Measurements from ENCODE around the gene ZNF260. TPM values are rescaled to one million over a fixed set of nuclear protein-coding genes. Genes with fewer than 3 reads are reported as not detected.

Gene ZNF260
- total RNA-seq, 1 experiment from 2014 or later: 25.2 TPM

- ATAC-seq (no peak), DNase-seq (ENCODE audit: low read depth, low spot score) (no peak)
- TF ChIP-seq SIN3A (IDR thresholded peaks at IDR 0.05; ENCODE audit: borderline replicate concordance, insufficient read depth, low read depth, low read length) (no peak), TCF7L2 (IDR thresholded peaks at IDR 0.05; ENCODE audit: low read depth, low read length) (no peak), CTCF (IDR thresholded peaks at IDR 0.05) (no peak)
- in situ Hi-C loops (cut with HindIII; ENCODE audit: low pct_unique_long_range_greater_than_20kb, low sequenced_read_pairs) (no loop called here), intact Hi-C loops (cut with micrococcal nuclease; ENCODE audit: unreplicated experiment) (no loop called here)
- BruUV-seq (replicated peaks): no TSS peak
- Histone ChIP-seq H3K27ac (ENCODE audit: low read length) (peak overlapping the region; percentile 91), H3K27me3 (ENCODE audit: control insufficient read depth, insufficient read depth, low read length) (no peaks in the 10 kb centered on the region), H3K9me3 (ENCODE audit: control insufficient read depth, insufficient read depth, low read depth, low read length) (peaks cover 6% of the 10 kb centered on the region; the same call in 1 of the 2 replicates), H3K36me3 (ENCODE audit: control insufficient read depth, insufficient read depth, low read length) (peaks cover 6% of the 10 kb centered on the region), H3K4me1 (ENCODE audit: control insufficient read depth, insufficient read depth, low read length) (peaks cover 13% of the 10 kb centered on the region), H3K4me3 (ENCODE audit: low read depth in 2 of 2, low read length in 2 of 2) (peak overlapping the region; percentile 57 to 99)
- POLR2A ChIA-PET: no interaction called here
- CTCF ChIA-PET: no interaction called here
Observed at GRCh38 chr19:36574741-36575140, 46.7 kb upstream of the ZNF260 start.

- DNase-seq (ENCODE audit: low read depth, low spot score): no peak
- H3K27me3 ChIP-seq (ENCODE audit: control insufficient read depth, insufficient read depth, low read length): no peaks in the 10 kb centered on the region
- peaks cover 2% of the 10 kb centered on the region; the same call in 1 of the 2 replicates for H3K9me3 ChIP-seq (ENCODE audit: control insufficient read depth, insufficient read depth, low read depth, low read length)
- TF ChIP-seq CTCF (IDR thresholded peaks at IDR 0.05): no peak
- no peak for TF ChIP-seq REST (IDR thresholded peaks at IDR 0.05; ENCODE audit: insufficient read depth in 1 of 2, low read depth in 2 of 2, low read length in 1 of 2)
- no peak for TF ChIP-seq POLR2AphosphoS5 (IDR thresholded peaks at IDR 0.05; ENCODE audit: low read depth, low read length)
- no peak for TF ChIP-seq SIN3A (IDR thresholded peaks at IDR 0.05; ENCODE audit: borderline replicate concordance, insufficient read depth, low read depth, low read length)
- no peak for TF ChIP-seq TCF7L2 (IDR thresholded peaks at IDR 0.05; ENCODE audit: low read depth, low read length)
- CTCF ChIA-PET: no interaction called here
- POLR2A ChIA-PET: interaction anchor here (1.3 kb wide), 1 partner anchor 46 kb away, joined by 3 read pairs; the partner anchor contains the start of gene ZNF260
- in situ Hi-C loops (cut with HindIII; ENCODE audit: low pct_unique_long_range_greater_than_20kb, low sequenced_read_pairs): no loop called here
- intact Hi-C loops (cut with micrococcal nuclease; ENCODE audit: unreplicated experiment): no loop called here
- 0 out of 2 replicates have a peak, but pooled peaks cover 4% of the 10 kb centered on the region for H3K36me3 ChIP-seq (ENCODE audit: control insufficient read depth, insufficient read depth, low read length)
- H3K27ac ChIP-seq (ENCODE audit: low read length): peak overlapping the region; percentile 91
- ATAC-seq: peak; percentile 44
- H3K4me1 ChIP-seq (ENCODE audit: control insufficient read depth, insufficient read depth, low read length): peaks cover 13% of the 10 kb centered on the region
- peak overlapping the region; percentile 57 to 99 for H3K4me3 ChIP-seq (ENCODE audit: low read depth in 2 of 2, low read length in 2 of 2)
- TSS peak; percentile 77 for BruUV-seq (replicated peaks)
Observed at GRCh38 chr19:36573895-36574720, 46.0 kb upstream of the ZNF260 start.
